Measurements from ENCODE around the gene CDCP2.

The CDCP2 gene

DNA sequence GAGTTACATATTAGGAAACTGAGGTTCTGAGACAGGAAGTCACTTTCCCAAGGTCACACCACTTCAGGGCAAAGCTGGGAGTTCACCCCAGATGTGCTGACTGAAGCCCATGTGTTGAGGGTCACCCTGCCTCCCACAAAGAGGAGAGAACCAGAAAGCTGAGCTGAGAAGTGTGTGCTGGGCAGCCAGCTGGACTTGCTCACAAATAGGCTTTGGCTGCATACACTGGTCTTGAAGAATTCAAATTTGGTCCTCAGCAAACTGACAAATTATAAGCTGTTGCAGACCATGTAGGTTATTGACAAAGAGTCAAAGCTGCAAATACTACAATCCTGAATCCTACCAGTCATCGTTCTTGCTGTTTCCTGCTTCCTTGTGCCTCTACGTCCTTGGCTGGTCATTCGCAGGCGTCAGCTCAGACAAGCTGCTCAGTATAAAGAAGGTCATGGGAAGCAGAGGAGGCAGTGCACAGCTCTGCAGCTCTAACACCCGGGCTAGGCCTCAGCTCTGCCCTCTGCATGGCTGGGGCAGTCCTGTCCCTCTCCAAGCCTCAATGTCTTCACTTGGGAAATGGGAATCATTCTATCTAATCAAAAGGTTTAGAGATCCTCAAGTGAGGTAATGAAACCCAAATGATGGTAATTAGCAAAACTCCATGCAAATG is 40.0 kb downstream of the CDCP2 start:
- TF ChIP-seq YY1 (IDR thresholded peaks at IDR 0.05; ENCODE audit: insufficient read depth, insufficient read length): no peak
- TF ChIP-seq ZNF274 (IDR thresholded peaks at IDR 0.05; ENCODE audit: low read depth, low read length): no peak
- TF ChIP-seq SUZ12 (IDR thresholded peaks at IDR 0.05; ENCODE audit: extremely low read depth, insufficient read depth, insufficient read length): no peak
- no peak overlapping the region for H3K9ac ChIP-seq (ENCODE audit: insufficient read length, low read depth)
- no peaks in the 10 kb centered on the region for H3K27me3 ChIP-seq (ENCODE audit: insufficient read depth, insufficient read length)
- H3K4me1 ChIP-seq (ENCODE audit: insufficient read depth, insufficient read length): no peaks in the 10 kb centered on the region
- no peak overlapping the region for H3K4me3 ChIP-seq (ENCODE audit: insufficient read length, low read depth)
- no peak for DNase-seq (ENCODE audit: low read depth, low spot score)
- H3K9me3 ChIP-seq (ENCODE audit: insufficient read depth, low read length): no peaks in the 10 kb centered on the region
- no peaks in the 10 kb centered on the region for H3K36me3 ChIP-seq (ENCODE audit: insufficient read depth, insufficient read length, low read length)

DNA sequence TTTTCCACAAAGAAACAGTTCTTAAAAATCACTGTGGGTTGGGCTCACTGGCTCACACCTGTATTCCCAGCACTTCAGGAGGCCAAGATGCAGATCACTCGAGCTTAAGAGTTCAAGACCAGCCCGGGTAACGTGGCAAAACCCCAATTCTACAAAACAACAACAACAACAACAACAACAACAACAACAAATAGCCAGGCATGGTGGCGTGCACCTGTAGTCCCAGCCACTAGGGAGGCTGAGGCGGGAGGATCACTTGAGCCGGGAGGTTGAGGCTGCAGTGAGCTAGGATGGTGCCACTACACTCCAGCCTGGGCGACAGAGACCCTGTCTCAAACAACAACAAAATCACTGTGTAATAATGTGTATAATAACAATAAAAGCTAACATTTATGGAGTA is 40.8 kb downstream of the CDCP2 start:
- TF ChIP-seq ZNF274 (IDR thresholded peaks at IDR 0.05; ENCODE audit: low read depth, low read length) (no peak), SUZ12 (IDR thresholded peaks at IDR 0.05; ENCODE audit: extremely low read depth, insufficient read depth, insufficient read length) (no peak), YY1 (IDR thresholded peaks at IDR 0.05; ENCODE audit: insufficient read depth, insufficient read length) (no peak)
- no peak overlapping the region for H3K9ac ChIP-seq (ENCODE audit: insufficient read length, low read depth)
- no peak overlapping the region for H3K4me3 ChIP-seq (ENCODE audit: insufficient read length, low read depth)

GRCh38 chr1:54111624-54112023 is 41.2 kb downstream of the CDCP2 start:
- Histone ChIP-seq H3K36me3 (ENCODE audit: insufficient read depth, insufficient read length, low read length) (no peaks in the 10 kb centered on the region), H3K4me3 (ENCODE audit: insufficient read length, low read depth) (no peak overlapping the region), H3K9ac (ENCODE audit: insufficient read length, low read depth) (no peak overlapping the region), H3K9me3 (ENCODE audit: insufficient read depth, low read length) (no peaks in the 10 kb centered on the region), H3K27me3 (ENCODE audit: insufficient read depth, insufficient read length) (no peaks in the 10 kb centered on the region), H3K4me1 (ENCODE audit: insufficient read depth, insufficient read length) (no peaks in the 10 kb centered on the region)
- no peak for DNase-seq (ENCODE audit: low read depth, low spot score)
- TF ChIP-seq ZNF274 (IDR thresholded peaks at IDR 0.05; ENCODE audit: low read depth, low read length) (no peak), YY1 (IDR thresholded peaks at IDR 0.05; ENCODE audit: insufficient read depth, insufficient read length) (no peak), SUZ12 (IDR thresholded peaks at IDR 0.05; ENCODE audit: extremely low read depth, insufficient read depth, insufficient read length) (no peak)

More for the DNA sequence above, 40.8 kb downstream of the CDCP2 start:
- Histone ChIP-seq H3K9me3 (ENCODE audit: insufficient read depth, low read length) (no peaks in the 10 kb centered on the region), H3K4me1 (ENCODE audit: insufficient read depth, insufficient read length) (no peaks in the 10 kb centered on the region), H3K36me3 (ENCODE audit: insufficient read depth, insufficient read length, low read length) (no peaks in the 10 kb centered on the region), H3K27me3 (ENCODE audit: insufficient read depth, insufficient read length) (no peaks in the 10 kb centered on the region)
- DNase-seq (ENCODE audit: low read depth, low spot score): no peak

DNA sequence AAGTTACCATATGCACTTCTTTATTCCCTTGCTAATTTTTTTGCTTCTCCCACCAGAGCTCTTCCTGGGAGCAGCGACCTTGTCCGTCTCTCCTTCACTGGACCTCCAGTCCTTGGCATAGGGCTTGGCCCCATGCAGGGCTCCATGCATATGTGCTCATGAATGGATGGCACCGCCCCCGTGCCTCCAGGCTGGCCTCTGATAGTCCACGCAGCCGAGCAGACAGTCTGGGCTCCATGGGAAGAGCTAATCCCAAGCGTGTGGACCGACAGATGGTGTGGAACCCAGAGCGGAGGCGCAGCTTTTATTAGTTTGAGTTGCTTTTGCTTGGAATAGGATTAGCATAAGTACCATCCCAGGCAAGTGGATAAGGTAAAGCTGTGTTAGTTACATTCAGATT is 41.8 kb downstream of the CDCP2 start:
- no peak for DNase-seq (ENCODE audit: low read depth, low spot score)

GRCh38 chr1:54109129-54110090 is 43.4 kb downstream of the CDCP2 start:
- no peak overlapping the region for H3K4me3 ChIP-seq (ENCODE audit: insufficient read length, low read depth)
- no peaks in the 10 kb centered on the region for H3K9me3 ChIP-seq (ENCODE audit: insufficient read depth, low read length)
- DNase-seq (ENCODE audit: low read depth, low spot score): no peak
- H3K9ac ChIP-seq (ENCODE audit: insufficient read length, low read depth): no peak overlapping the region
- TF ChIP-seq YY1 (IDR thresholded peaks at IDR 0.05; ENCODE audit: insufficient read depth, insufficient read length) (no peak), SUZ12 (IDR thresholded peaks at IDR 0.05; ENCODE audit: extremely low read depth, insufficient read depth, insufficient read length) (no peak), ZNF274 (IDR thresholded peaks at IDR 0.05; ENCODE audit: low read depth, low read length) (no peak)
- no peaks in the 10 kb centered on the region for H3K4me1 ChIP-seq (ENCODE audit: insufficient read depth, insufficient read length)
- no peaks in the 10 kb centered on the region for H3K36me3 ChIP-seq (ENCODE audit: insufficient read depth, insufficient read length, low read length)
- no peaks in the 10 kb centered on the region for H3K27me3 ChIP-seq (ENCODE audit: insufficient read depth, insufficient read length)

More for the DNA sequence above, 41.8 kb downstream of the CDCP2 start:
- no peaks in the 10 kb centered on the region for H3K36me3 ChIP-seq (ENCODE audit: insufficient read depth, insufficient read length, low read length)
- H3K4me1 ChIP-seq (ENCODE audit: insufficient read depth, insufficient read length): no peaks in the 10 kb centered on the region
- no peaks in the 10 kb centered on the region for H3K27me3 ChIP-seq (ENCODE audit: insufficient read depth, insufficient read length)
- H3K9me3 ChIP-seq (ENCODE audit: insufficient read depth, low read length): no peaks in the 10 kb centered on the region
- H3K4me3 ChIP-seq (ENCODE audit: insufficient read length, low read depth): no peak overlapping the region
- no peak for TF ChIP-seq YY1 (IDR thresholded peaks at IDR 0.05; ENCODE audit: insufficient read depth, insufficient read length)
- TF ChIP-seq SUZ12 (IDR thresholded peaks at IDR 0.05; ENCODE audit: extremely low read depth, insufficient read depth, insufficient read length): no peak
- TF ChIP-seq ZNF274 (IDR thresholded peaks at IDR 0.05; ENCODE audit: low read depth, low read length): no peak
- H3K9ac ChIP-seq (ENCODE audit: insufficient read length, low read depth): no peak overlapping the region

- no peak for DNase-seq (ENCODE audit: low read depth, low spot score)
- Histone ChIP-seq H3K9ac (ENCODE audit: insufficient read length, low read depth) (no peak overlapping the region), H3K9me3 (ENCODE audit: insufficient read depth, low read length) (no peaks in the 10 kb centered on the region), H3K36me3 (ENCODE audit: insufficient read depth, insufficient read length, low read length) (no peaks in the 10 kb centered on the region), H3K27me3 (ENCODE audit: insufficient read depth, insufficient read length) (no peaks in the 10 kb centered on the region), H3K4me1 (ENCODE audit: insufficient read depth, insufficient read length) (no peaks in the 10 kb centered on the region), H3K4me3 (ENCODE audit: insufficient read length, low read depth) (no peak overlapping the region)
- no peak for TF ChIP-seq ZNF274 (IDR thresholded peaks at IDR 0.05; ENCODE audit: low read depth, low read length)
- no peak for TF ChIP-seq SUZ12 (IDR thresholded peaks at IDR 0.05; ENCODE audit: extremely low read depth, insufficient read depth, insufficient read length)
- no peak for TF ChIP-seq YY1 (IDR thresholded peaks at IDR 0.05; ENCODE audit: insufficient read depth, insufficient read length)
Observed at GRCh38 chr1:54108156-54108555, 44.6 kb downstream of the CDCP2 start.

DNA sequence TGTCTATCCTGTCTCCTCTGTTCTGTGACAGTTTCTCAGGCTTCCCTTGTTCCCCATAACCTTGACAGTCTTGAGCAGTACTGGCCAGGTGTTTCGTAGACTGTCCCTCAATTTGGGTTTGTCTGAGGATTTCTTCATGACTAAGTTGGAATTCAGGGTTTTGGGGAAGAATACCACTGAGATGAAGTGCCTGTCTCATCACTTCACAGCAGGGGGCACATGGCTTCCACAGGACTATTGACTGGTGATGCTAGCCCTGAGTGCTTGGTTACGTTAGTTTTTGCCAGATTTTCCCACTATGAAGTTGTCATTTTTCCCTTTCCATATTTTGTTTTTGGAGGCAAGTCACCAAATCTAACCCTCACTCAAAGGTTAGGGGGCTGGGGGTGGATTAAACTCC is 45.7 kb downstream of the CDCP2 start:
- no peak overlapping the region for H3K9ac ChIP-seq (ENCODE audit: insufficient read length, low read depth)
- TF ChIP-seq ZNF274 (IDR thresholded peaks at IDR 0.05; ENCODE audit: low read depth, low read length) (no peak), SUZ12 (IDR thresholded peaks at IDR 0.05; ENCODE audit: extremely low read depth, insufficient read depth, insufficient read length) (no peak)
- H3K9me3 ChIP-seq (ENCODE audit: insufficient read depth, low read length): no peaks in the 10 kb centered on the region
- peak; percentile 42 for DNase-seq (ENCODE audit: low read depth, low spot score)
- no peaks in the 10 kb centered on the region for H3K27me3 ChIP-seq (ENCODE audit: insufficient read depth, insufficient read length)
- no peaks in the 10 kb centered on the region for H3K36me3 ChIP-seq (ENCODE audit: insufficient read depth, insufficient read length, low read length)
- no peak overlapping the region for H3K4me3 ChIP-seq (ENCODE audit: insufficient read length, low read depth)
- no peaks in the 10 kb centered on the region for H3K4me1 ChIP-seq (ENCODE audit: insufficient read depth, insufficient read length)

Measured in NT2/D1 (cell line).